Measurements from ENCODE around the gene AGPAT3. TPM values are rescaled to one million over a fixed set of nuclear protein-coding genes. Genes with fewer than 3 reads are reported as not detected.

Gene AGPAT3
- total RNA-seq, 4 donors from 2014 or later, result 32.1 to 58.8 (median 48.7) TPM

- intact Hi-C loops (cut with DNase I; ENCODE audit: low total_unique reads), result no loop called here
- no peak overlapping the region for H3K4me3 ChIP-seq (ENCODE audit: low read depth, poor library complexity, severe bottlenecking)
- DNase-seq (ENCODE audit: low spot score in 2 of 2), result no peak
- TF ChIP-seq POLR2A (IDR thresholded peaks at IDR 0.05), result no peak
- TF ChIP-seq CTCF (IDR thresholded peaks at IDR 0.05), result no peak
- WGBS, 2 donors, result 57 to 73% methylated on average over 6 of the region's 6 CpGs
Measured at GRCh38 chr21:43987509-43987908, 122.5 kb downstream of the AGPAT3 start.

- TF ChIP-seq CTCF (IDR thresholded peaks at IDR 0.05) (no peak), POLR2A (IDR thresholded peaks at IDR 0.05) (no peak)
- 83 to 86% methylated on average over 9 of the region's 9 CpGs for WGBS, 2 donors
- no peak overlapping the region for H3K4me3 ChIP-seq (ENCODE audit: low read depth, poor library complexity, severe bottlenecking)
- DNase-seq (ENCODE audit: low spot score in 2 of 2), result no peak
- intact Hi-C loops (cut with DNase I; ENCODE audit: low total_unique reads), result no loop called here
Measured at GRCh38 chr21:43988016-43988415, 123.0 kb downstream of the AGPAT3 start.

GRCh38 chr21:43988506-43989230 lies 123.6 kb downstream of the AGPAT3 start:
- H3K4me3 ChIP-seq (ENCODE audit: low read depth, poor library complexity, severe bottlenecking), result no peak overlapping the region
- intact Hi-C loops (cut with DNase I; ENCODE audit: low total_unique reads), result no loop called here
- TF ChIP-seq CTCF (IDR thresholded peaks at IDR 0.05) (no peak), POLR2A (IDR thresholded peaks at IDR 0.05) (no peak)
- 76 to 80% methylated on average over 21 to 22 of the region's 23 CpGs for WGBS, 2 donors
- no peak for DNase-seq (ENCODE audit: low spot score in 2 of 2)

GRCh38 chr21:43989401-43989800 lies 124.4 kb downstream of the AGPAT3 start:
- no peak for DNase-seq (ENCODE audit: low spot score in 2 of 2)
- 91 to 94% methylated on average over 7 of the region's 7 CpGs for WGBS, 2 donors
- TF ChIP-seq CTCF (IDR thresholded peaks at IDR 0.05) (no peak), POLR2A (IDR thresholded peaks at IDR 0.05) (no peak)
- no peak overlapping the region for H3K4me3 ChIP-seq (ENCODE audit: low read depth, poor library complexity, severe bottlenecking)
- intact Hi-C loops (cut with DNase I; ENCODE audit: low total_unique reads), result no loop called here

- 84 to 90% methylated on average over 32 to 33 of the region's 33 CpGs for WGBS, 2 donors
- DNase-seq (ENCODE audit: low spot score in 2 of 2), result no peak
- intact Hi-C loops (cut with DNase I; ENCODE audit: low total_unique reads), result no loop called here
- H3K4me3 ChIP-seq (ENCODE audit: low read depth, poor library complexity, severe bottlenecking), result no peak overlapping the region
- TF ChIP-seq POLR2A (IDR thresholded peaks at IDR 0.05) (no peak), CTCF (IDR thresholded peaks at IDR 0.05) (no peak)
Measured at GRCh38 chr21:43991447-43991991, 126.5 kb downstream of the AGPAT3 start.
